Measurements from ENCODE around the gene C2CD3.

C2CD3 gene, protein sequence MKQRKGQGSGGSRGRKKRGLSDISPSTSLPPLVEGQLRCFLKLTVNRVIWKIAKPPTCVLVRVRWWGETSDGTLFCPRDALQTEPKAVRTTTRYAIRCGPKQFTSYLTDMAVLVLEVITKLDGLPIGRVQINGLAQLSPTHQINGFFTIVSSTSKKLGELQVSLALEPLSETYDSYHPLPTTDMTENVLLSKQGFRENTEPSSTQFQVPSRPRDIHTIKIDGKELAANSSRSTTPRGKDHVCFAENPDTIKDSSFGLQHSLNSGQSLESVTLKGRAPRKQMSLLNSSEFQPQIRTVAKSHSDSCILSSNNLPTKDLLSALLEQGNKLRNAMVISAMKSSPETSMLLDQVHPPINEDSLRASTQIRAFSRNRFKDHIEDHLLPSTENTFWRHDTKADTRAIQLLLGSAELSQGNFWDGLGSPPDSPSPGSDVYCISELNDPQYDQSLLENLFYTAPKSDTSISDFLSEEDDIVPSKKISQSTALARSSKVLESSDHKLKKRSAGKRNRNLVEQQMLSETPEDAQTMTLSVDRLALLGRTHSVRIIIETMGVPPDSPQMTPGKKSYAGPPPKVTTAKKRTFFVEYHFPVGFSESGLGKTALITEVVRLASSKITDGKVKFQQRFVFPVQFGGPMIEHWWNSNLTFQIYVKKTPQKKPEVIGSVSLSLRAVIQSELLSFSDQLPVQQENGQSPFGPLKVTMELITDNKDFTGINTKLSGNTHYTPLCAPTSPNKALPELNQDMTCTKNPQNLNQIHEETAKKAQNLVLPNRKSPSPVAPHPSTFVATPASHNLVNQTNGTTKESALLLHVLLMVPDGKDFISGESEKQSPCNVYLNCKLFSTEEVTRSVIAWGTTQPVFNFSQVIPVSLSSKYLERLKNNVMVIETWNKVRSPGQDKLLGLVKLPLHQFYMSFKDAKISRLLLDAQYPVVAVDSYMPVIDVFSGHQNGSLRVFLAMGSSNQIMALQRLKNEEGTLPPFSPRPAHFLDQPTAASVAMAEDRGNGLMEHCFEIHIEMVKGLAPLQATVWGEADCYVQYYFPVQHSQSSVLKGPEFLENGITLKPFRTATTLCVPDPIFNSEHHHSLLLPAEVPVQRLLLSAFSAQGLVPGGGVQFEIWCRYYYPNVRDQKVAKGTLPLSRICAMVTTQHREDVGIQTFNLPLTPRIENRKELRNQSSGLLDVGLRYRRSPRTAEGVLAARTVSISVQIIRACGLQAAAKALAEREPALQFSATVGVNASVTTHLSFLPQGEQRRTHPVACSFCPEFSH (N-terminal part only)

DNA sequence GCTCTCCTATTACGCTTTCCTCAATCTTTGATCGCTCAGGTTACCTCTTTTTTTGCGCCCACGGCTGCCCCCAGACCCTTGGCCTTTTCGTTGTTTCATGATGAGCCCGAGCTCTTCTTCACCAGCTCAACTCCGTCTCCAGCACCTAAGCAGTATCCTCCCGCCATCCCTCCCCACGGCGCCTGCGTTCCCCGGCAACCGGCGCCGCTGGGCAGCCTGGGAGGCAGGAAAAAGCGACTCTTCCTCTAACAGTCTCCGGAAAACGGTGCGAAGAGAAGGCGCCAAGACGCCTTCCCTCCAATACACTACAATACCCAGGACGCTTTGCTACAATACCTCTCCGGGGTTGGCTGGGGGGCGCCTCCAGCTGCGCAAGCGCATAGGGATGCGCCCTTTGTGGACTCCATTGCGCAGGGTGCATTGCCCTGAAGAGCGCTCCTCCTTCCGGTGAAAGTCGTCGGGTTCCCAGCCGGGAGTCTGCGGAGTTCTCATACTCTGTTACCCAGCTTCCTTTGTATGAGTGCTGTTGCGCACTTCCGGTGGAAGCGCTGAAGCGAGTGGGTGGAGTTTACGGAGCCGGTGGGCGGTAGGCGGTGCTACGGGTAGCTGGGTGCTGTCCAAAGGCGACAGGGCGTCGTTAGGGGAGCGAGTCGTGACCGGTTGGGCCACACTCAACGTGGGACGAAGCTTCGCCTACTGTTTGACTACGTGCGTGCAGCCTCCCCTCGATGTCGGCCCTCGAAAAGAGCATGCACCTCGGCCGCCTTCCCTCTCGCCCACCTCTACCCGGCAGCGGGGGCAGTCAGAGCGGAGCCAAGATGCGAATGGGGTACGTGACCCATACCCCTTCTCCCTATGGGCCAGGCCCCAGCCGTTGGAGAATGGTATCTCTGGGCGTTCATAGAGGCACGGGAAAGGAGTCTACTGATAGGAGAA, at the start of gene C2CD3, which contains the start of gene PPME1:
Gene C2CD3 (minus strand): TSS at position 309 of the 936 bp plus-strand sequence. CDS start 210 bp downstream, at position 99.
Gene PPME1 (plus strand): TSS at position 596 of the 936 bp plus-strand sequence. CDS start 133 bp downstream, at position 729.
- DNase-seq (ENCODE audit: low spot score) = peak; percentile 93

DNA sequence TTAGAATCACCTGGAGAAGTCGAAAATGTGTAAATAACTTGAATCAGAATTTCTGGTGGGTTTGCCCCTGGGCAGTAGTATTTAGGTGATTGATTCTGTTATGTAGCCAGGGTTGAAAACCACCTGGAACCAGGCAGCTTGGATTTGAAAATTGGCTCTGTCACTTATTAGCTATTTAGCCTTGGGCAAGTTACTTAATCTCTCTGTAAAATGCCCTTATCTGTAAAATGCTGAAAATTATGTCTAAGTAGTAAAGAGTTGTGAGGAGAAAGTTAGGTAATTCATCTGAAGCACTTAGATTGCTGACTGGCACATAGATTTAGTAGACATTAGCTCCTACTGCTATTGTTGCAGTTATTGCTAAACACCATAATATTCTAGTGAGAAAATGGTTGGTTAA, 49.6 kb upstream of the C2CD3 start:
- no peak for DNase-seq (ENCODE audit: low spot score)

DNA sequence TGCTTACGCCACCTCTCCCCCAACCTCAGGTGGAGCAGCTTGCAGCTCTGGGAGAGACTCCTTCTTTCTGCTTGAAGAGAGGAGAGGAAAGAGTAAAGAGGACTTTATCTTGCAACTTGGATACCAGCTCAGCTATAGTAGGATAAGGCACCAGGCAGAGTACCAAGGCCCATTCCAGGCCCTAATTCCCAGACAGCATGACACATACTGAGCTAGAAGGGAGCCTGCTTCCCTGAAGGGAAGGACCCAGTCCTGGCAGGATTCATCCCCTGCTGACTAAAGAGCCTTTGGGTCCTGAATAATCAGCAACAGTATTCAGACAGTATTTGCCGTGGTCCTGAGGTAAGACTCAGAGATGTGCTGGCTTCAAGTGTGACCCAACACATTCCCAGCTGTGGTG, 41.7 kb upstream of the C2CD3 start:
- DNase-seq (ENCODE audit: low spot score) = no peak

DNA sequence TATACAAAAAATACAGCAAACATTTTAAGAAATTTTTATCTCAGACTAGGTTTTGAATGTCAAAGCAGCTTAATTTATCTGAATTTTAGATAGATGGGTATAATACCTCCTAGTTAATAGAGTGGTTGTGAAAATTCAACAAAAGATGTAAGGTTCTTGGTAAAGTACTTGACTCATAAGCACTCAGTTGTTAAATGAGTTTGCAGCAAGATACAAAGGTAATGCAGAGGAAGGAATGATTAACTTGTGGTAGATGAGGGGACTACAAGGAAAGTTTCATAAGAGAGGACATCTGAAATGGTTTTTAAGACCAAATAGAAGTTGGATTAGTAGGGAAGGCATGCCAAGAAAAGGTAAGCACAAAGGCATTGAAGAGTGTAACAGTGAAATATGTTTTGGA, 37.7 kb upstream of the C2CD3 start:
- no peak for DNase-seq (ENCODE audit: low spot score)

DNA sequence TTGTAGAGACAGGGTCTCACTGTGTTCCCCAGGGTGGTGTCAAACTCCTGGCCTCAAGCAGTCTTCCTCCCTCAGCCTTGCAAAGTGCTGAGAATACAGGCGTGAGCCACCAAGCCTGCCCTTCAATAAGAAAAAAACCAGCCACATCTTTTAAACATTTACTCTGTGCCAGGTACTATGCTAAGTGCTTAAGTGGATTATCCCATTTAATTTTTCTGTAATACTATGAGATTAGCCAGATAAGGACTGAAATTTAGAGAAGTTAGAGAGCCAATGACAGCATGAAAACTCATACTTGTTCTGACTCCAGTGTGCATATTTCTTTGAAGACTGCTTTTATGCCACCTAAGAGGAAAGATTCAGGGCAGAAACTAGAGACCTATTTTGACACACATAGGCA, 35.9 kb upstream of the C2CD3 start:
- DNase-seq (ENCODE audit: low spot score) = no peak

DNA sequence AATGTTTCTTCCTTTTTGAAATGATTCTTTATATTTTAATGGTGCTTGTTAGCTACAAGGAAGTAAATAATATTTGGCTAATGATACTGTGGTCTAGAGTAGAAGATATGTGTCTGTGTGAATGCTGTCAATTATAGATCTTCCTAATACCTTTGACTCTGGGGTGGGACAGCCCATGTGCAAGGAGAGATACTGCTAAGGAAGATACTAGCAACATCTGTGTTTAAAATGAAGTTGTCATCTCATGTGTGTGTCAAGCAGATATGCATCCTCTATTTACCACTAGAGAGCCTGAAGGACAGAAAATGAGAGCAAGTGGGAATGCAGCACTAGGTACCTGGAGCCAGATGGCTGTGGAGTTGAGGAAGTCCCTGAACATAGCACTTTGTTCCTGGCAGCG, 34.4 kb upstream of the C2CD3 start:
- no peak for DNase-seq (ENCODE audit: low spot score)

DNA sequence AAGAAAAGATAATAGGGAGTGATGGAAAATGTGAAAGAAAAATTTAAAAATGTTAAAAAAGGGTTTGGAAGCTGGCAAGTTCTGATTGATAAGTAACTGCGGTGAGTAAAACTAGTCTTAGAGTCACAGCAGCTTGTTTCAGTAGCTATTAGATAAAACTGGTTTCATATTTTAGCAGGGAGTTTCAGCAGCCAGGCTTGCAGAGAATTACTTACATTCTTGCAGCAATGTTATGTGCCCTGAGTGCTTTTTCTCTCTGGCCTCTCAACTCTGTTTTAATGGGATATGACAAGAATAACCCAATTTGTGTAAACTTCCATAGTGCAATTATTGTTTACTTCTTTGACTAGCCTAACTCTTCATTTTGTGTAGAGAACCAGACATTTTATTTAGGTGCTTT, 33.9 kb upstream of the C2CD3 start:
- DNase-seq (ENCODE audit: low spot score) = no peak

DNA sequence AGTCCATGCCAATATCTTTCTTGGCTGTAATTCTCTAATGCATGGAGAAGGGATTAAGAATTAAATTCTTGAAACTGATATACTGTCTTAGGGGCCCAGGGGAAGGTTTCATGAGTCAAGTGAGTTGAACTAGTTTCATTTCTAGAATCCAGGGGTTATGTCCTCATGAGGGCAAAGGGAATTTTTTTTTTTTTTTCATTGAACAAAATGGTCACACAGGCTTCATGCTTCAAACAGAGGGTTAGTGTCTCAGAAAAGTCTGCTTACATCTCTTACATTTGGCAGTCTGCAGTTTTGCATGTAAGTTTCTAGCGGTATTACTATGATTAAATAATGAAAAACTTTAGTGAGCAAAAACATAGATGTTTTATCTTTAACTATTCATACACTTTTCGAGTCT, 33.2 kb upstream of the C2CD3 start:
- DNase-seq (ENCODE audit: low spot score) = no peak

DNA sequence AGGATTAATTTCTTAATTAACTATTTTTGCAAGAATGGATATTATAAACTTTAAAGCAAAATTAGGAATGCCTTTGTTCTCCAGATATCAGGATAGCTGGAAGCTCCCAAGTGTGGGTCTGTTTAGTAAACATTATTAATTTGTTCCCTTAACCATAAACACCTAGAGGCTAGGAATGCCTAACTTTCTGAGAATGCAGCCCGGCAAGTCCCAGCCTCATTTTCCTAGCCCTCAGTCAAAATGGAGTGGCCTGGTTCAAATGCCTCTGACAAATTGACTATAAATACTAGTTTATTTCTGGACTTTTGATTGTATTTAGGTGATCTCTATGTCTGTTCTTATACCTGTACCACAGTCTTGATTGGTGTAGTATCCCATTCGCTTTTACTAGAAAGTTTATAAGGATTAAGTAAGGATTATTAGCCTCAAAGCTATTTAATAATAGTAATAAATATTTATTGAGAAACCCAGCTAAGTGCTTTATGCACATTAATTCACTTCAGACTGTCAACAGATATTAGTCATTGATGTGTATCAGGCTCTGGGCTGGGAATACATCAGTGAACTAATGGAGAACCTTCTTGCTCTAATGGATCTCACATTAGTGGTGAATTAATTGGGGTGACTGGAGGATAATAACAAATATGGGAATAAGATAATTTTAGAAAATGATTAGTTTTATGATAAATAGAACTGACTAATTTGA, 26.1 kb upstream of the C2CD3 start:
- DNase-seq (ENCODE audit: low spot score) = no peak

DNA sequence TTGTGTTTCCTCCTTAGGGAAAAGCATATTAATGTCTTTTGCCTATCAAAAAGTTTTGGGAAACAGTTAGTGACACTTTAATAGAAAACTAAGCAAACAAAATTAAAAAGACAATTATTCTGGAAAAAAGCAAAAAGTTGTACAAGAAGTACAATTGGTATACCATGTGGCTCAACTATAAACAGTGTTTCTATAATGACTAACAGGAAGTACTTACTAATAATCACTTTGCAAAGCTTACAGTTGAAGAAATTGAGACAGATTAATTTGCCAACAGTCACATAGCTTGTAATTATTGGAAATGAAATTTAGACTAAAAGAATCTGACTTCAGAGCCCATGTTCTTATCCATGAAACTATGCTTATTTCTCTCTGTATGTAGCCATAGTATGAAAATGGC, 25.0 kb upstream of the C2CD3 start:
- no peak for DNase-seq (ENCODE audit: low spot score)

DNA sequence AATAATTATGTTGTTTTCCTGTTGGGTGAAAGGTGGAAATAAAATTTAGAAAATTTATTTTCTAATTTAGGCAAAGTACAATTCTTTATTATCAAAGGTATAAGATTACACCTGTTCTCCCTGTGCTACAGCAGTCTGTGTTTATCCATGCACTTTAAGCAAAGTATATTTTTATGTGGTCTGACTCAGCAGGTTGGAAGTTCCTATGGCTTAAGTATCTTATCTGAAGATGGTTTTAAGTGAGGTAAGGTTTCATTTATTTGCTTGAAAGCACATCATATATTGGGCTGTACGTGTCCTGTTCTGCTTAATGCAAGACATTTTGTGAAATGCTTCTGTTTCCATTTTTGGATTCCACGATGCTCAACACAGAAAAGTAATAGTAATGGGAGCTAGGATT, 14.9 kb upstream of the C2CD3 start:
- DNase-seq (ENCODE audit: low spot score) = no peak

DNA sequence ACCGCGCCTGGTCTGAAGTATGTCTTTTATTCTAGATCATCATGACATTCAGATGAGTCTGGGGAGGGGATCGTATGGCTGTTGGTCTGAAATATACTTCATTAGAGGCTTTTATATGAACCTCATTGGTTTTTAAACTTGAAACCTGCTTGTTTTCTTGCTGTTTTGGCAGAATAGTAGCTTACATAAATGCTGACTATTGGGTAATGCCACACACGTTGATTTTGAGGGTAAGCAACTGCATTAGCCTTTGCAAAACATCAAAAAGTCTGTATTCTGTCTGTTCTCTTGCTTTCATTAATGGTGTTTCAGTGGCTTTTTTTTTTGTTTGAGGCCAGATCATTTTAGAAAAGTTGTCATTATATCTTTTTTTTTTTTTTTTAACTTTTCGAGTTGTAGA, 14.5 kb upstream of the C2CD3 start:
- no peak for DNase-seq (ENCODE audit: low spot score)

DNA sequence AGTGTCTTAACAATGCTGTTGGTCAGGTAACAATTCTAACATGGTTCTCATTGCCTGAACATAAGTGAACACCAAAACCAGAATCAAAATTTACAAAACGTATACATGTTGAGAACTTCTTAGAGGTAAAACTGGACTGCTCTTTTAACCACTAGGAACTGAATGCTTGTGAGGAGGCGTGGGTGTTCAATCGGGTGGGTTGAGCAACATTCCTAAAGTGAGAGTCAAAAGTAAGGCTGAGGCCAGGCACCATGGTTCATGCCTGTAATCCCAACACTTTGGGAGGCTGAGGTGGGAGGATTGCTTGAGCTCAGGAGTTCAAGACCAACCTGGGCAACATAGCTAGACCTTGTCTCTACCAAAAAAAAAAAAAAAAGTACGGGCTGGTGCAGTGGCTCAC, 11.8 kb upstream of the C2CD3 start:
- no peak for DNase-seq (ENCODE audit: low spot score)

DNA sequence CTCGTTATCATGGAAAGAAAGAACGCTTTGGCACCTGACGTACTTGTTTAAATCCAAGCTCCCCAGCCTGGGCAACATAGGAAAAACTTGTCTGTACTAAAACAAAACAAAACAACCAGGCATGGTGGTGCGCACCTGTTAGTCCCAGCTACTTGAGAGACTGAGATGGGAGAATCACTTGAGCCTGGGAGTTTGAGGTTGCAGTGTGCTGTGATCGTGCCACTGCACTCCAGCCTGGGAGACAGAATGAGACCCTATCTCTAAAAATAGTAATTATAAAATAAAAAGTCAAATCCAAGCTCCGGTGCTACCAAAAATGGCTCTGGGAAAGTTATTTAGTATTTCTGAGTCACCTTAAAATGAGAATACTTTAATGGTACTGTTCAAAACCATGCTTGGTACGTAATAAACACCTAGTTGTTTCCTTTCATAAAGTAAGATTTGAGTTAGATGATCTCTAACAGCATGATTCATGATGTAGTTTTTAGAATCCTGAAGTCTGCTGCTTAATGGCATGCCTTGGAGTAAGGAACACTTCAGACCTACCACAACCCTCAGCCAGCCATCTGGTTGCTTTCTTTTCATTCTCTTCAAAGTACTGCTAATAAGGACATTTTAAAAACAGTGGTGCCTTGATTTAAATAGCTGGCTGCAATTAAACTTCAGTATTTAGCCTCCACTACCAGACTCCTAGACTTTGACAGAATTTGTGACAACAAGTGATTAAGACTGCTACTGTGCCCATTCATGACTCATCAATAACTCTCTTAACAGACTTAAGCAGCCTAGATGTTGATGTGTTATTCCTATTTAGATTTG, 8.6 kb upstream of the C2CD3 start:
- DNase-seq (ENCODE audit: low spot score) = no peak

DNA sequence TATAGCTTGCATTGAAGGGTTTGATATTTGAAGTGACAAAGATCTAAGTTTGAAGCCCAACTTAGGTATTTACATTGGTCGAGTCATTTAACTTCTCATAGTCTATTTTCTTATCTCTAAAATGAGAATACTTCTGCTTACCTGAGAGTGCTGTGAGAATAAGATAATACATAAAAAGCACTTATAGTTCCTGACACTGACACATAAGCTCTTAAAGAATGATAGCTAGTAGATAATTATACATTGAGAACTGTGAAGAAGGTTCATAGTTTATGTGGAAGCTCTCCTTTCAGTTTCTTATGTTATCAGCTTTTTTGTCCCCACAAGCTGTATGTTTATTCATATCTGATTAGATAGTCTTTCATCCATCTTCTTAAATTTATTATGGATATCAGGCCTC, 5.1 kb upstream of the C2CD3 start:
- no peak for DNase-seq (ENCODE audit: low spot score)

DNA sequence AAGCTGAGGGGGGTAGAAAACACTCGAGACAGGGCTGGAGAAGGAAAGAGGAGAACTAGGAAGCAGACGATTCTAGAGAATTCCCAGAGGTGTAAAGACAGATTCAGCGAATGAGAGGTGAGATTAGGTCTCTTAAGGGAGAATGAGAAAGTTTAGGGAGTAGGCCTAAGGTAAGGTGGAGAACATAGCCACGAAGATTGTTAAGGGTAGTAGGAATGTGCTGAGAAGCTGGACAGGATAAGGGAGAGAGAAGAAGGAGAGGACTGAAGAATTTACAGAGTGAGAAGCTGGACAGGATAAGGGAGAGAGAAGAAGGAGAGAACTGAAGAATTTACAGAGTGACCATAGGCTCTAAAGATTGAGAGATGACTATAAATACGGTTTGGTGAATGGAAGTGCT, 1.2 kb upstream of the C2CD3 start:
- DNase-seq (ENCODE audit: low spot score) = no peak

DNA sequence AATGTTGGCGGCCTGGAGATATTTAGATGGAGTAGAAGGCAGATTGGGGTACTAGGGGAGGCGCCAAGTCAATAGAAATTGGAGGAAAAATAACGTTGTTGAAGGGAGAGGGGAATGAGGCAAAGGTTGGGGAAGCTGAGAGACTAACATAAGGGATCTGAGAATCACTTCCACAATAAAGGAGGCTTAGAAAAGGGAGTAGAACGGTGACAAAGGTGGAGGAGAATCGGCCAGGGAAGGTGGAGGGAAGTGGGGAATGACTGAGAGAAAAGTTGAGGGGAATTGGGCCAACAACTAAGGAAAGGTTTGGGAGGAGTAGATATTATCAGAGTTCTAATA, 797 bp upstream of the C2CD3 start:
- no peak for DNase-seq (ENCODE audit: low spot score)

DNA sequence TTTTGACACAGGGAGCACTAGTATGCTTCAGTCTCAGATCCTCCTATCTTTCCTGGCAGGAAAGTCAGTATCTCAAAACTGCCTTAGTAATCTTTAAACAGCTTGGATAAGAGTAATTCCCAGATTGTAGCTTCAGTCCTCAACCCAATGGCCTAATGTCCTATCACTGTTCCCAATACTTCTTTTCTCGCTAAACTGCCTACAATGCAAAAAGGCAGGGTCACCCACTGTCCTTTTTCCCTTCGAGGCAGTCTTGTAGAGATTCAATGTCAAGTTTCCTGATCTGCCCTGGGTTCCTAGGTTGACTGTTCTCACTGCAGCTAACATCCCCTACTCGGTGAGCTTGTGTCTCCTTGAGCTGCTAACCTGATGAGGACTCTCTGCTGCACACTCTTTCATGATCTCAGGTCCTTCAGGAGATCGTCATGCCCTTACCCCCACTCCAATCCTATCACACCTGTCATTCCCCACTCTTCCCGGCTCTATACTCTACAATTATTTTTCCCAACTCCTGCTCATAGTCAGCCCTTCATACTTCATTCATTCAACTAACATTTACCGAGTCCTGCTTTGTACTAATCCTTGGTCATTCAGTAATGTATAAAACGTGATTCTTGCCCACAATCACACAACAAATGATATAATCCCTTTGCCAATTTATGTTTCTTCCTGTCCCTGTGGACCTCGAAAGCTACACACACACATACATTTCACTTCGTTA, 904 bp downstream of the C2CD3 start:
- no peak for DNase-seq (ENCODE audit: low spot score)

DNA sequence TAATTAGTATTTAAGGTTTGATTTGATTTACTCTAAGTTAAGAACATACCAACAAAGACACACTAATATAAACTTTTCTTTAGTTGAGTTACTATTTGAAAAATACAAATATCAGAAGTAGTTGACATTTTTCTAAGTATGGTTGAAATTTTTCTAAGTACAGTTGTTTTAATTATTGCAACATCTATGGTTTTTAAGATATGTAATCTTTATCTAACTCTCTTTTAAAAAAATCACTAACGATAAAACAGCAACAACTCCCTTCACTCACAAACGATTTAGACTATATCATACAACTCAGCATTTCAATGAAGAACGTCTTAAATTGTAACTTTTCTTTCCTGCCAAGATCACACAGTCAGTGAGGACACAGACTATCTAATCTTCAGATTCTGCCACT, 2.0 kb downstream of the C2CD3 start:
- DNase-seq (ENCODE audit: low spot score) = no peak
